HUES6 (cell line): ENCODE data around the gene DHRS4.
A peak's percentile ranks its signal among the peaks of the same experiment; 100 is the strongest.
"Not testable (repeated sequence)": the region's sequence is repeated elsewhere in the genome, so short reads cannot be mapped to it uniquely, and the experiment has no call there.

Source experiments
- H3K27ac ChIP-seq: 2 replicates; pipeline ENCODE4 v1.7.0; 2013; ENCODE audit warnings: low read depth, mild to moderate bottlenecking, low read length, inconsistent platforms
- H3K27me3 ChIP-seq: 2 replicates; pipeline ENCODE4 v1.6.1; 2013; ENCODE audit warnings: low read length; ENCODE audit not compliant: control insufficient read depth, insufficient read depth
- H3K36me3 ChIP-seq: 2 replicates; pipeline ENCODE4 v1.6.1; 2013; ENCODE audit warnings: low read length; ENCODE audit not compliant: control insufficient read depth, insufficient read depth
- H3K4me1 ChIP-seq: 2 replicates; pipeline ENCODE4 v1.6.1; 2013; ENCODE audit warnings: low read length; ENCODE audit not compliant: control insufficient read depth, insufficient read depth
- H3K4me3 ChIP-seq: 2 replicates; pipeline ENCODE4 v1.5.1; 2013; ENCODE audit warnings: low read depth, low read length
- H3K9ac ChIP-seq: one replicate; pipeline ENCODE4 v1.6.1; 2013; ENCODE audit warnings: mild to moderate bottlenecking, low read length
- H3K9me3 ChIP-seq: 2 replicates; pipeline ENCODE4 v1.6.1; 2013; ENCODE audit warnings: low read depth, low read length; ENCODE audit not compliant: control insufficient read depth, insufficient read depth

The DHRS4 gene

GRCh38 chr14:23941669-23942068, 11.9 kb upstream of the DHRS4 start:
- no peak overlapping the region for H3K9ac ChIP-seq
- no peaks in the 10 kb centered on the region for H3K9me3 ChIP-seq
- no peak overlapping the region for H3K27ac ChIP-seq
- no peaks in the 10 kb centered on the region for H3K4me1 ChIP-seq
- H3K27me3 ChIP-seq = no peaks in the 10 kb centered on the region
- H3K36me3 ChIP-seq = no peaks in the 10 kb centered on the region; the same call in 1 of the 2 replicates
- no peak overlapping the region for H3K4me3 ChIP-seq

- Histone ChIP-seq H3K4me1 (no peaks in the 10 kb centered on the region), H3K9ac (no peak overlapping the region), H3K27ac (no peak overlapping the region), H3K4me3 (no peak overlapping the region), H3K36me3 (no peaks in the 10 kb centered on the region; the same call in 1 of the 2 replicates), H3K27me3 (no peaks in the 10 kb centered on the region), H3K9me3 (no peaks in the 10 kb centered on the region)
These were observed 11.0 kb upstream of the DHRS4 start for GRCh38 chr14:23942587-23942986.

- H3K27ac ChIP-seq, H3K36me3 ChIP-seq, H3K4me3 ChIP-seq, H3K9ac ChIP-seq, H3K4me1 ChIP-seq, H3K9me3 ChIP-seq, H3K27me3 ChIP-seq: not testable (repeated sequence)
These were observed 4.5 kb upstream of the DHRS4 start for GRCh38 chr14:23949069-23949468.

GRCh38 chr14:23950411-23951135, 3.0 kb upstream of the DHRS4 start:
- no peaks in the 10 kb centered on the region for H3K36me3 ChIP-seq
- no peaks in the 10 kb centered on the region for H3K27me3 ChIP-seq
- H3K9me3 ChIP-seq = peaks cover 6% of the 10 kb centered on the region; the same call in 1 of the 2 replicates
- no peak overlapping the region for H3K4me3 ChIP-seq
- no peak overlapping the region for H3K27ac ChIP-seq
- H3K9ac ChIP-seq = no peak overlapping the region
- H3K4me1 ChIP-seq = peaks cover 4% of the 10 kb centered on the region; the same call in 1 of the 2 replicates

GRCh38 chr14:23951136-23951466, 2.5 kb upstream of the DHRS4 start:
- not testable (repeated sequence) for H3K27me3 ChIP-seq, H3K36me3 ChIP-seq, H3K4me3 ChIP-seq, H3K9me3 ChIP-seq, H3K27ac ChIP-seq, H3K4me1 ChIP-seq, H3K9ac ChIP-seq

GRCh38 chr14:23951590-23952201, 1.9 kb upstream of the DHRS4 start:
- Histone ChIP-seq H3K36me3 (no peaks in the 10 kb centered on the region), H3K27ac (no peak overlapping the region), H3K9me3 (peaks cover 6% of the 10 kb centered on the region; the same call in 1 of the 2 replicates), H3K9ac (no peak overlapping the region), H3K27me3 (no peaks in the 10 kb centered on the region), H3K4me1 (peaks cover 4% of the 10 kb centered on the region; the same call in 1 of the 2 replicates), H3K4me3 (no peak overlapping the region)

GRCh38 chr14:23953116-23953463, 480 bp upstream of the DHRS4 start:
- H3K9ac ChIP-seq = peak overlapping the region; percentile 86
- H3K27ac ChIP-seq = peak overlapping the region; percentile 41; the same call in 1 of the 2 replicates
- not testable (repeated sequence) for H3K36me3 ChIP-seq, H3K27me3 ChIP-seq, H3K9me3 ChIP-seq, H3K4me1 ChIP-seq
- H3K4me3 ChIP-seq = peak overlapping the region; percentile 91

- not testable (repeated sequence) for H3K27ac ChIP-seq, H3K36me3 ChIP-seq, H3K9ac ChIP-seq, H3K9me3 ChIP-seq, H3K27me3 ChIP-seq, H3K4me1 ChIP-seq
- H3K4me3 ChIP-seq = peak overlapping the region; percentile 91
These were observed 677 bp downstream of the DHRS4 start for GRCh38 chr14:23954279-23954614.

- H3K9me3 ChIP-seq, H3K36me3 ChIP-seq, H3K27ac ChIP-seq, H3K9ac ChIP-seq, H3K4me1 ChIP-seq, H3K27me3 ChIP-seq, H3K4me3 ChIP-seq: not testable (repeated sequence)
These were observed 1.4 kb downstream of the DHRS4 start for GRCh38 chr14:23954965-23955364.

GRCh38 chr14:23955811-23956210, 2.2 kb downstream of the DHRS4 start:
- not testable (repeated sequence) for H3K9me3 ChIP-seq, H3K9ac ChIP-seq, H3K27me3 ChIP-seq, H3K27ac ChIP-seq, H3K4me3 ChIP-seq, H3K4me1 ChIP-seq, H3K36me3 ChIP-seq

GRCh38 chr14:23957913-23958569, 4.5 kb downstream of the DHRS4 start:
- H3K9me3 ChIP-seq, H3K27me3 ChIP-seq: not testable (repeated sequence)

More at GRCh38 chr14:23957913-23958569, 4.5 kb downstream of the DHRS4 start:
- not testable (repeated sequence) for H3K36me3 ChIP-seq, H3K4me3 ChIP-seq, H3K27ac ChIP-seq, H3K4me1 ChIP-seq, H3K9ac ChIP-seq
